SK-N-SH (cell line): Measurements from ENCODE around the gene SMAD3.

Source experiments
- EP300 ChIP-seq, 2 experiments: IDR thresholded peaks; 2 replicates each; pipeline versions ENCODE4 v1.4.0 to v1.6.1; 2012; ENCODE audit warnings: borderline replicate concordance in 1 of 2, low read depth in 1 of 2, low read length in 1 of 2
- EZH2phosphoT487 ChIP-seq: fragments of 200-600 bp; sonication (generic); IDR thresholded peaks from 2 replicates; pipeline ENCODE4 v1.6.1; 2017; ENCODE audit warnings: low read depth, mixed run types, mild to moderate bottlenecking, antibody characterized with exemption, moderate library complexity, borderline replicate concordance
- JUND ChIP-seq: IDR thresholded peaks from 2 replicates; pipeline ENCODE4 v1.4.0; 2012
- RXRA ChIP-seq: IDR thresholded peaks from 2 replicates; pipeline ENCODE4 v1.4.0; 2012; ENCODE audit warnings: low read depth, mild to moderate bottlenecking, borderline replicate concordance
- TCF12 ChIP-seq: IDR thresholded peaks from 2 replicates; pipeline ENCODE4 v1.4.0; 2012
- YY1 ChIP-seq: IDR thresholded peaks from 2 replicates; pipeline ENCODE4 v1.4.0; 2012; ENCODE audit warnings: low read depth, mild to moderate bottlenecking
- TF ChIP-seq, protein P1 (sequence below): fragments of 200-600 bp; sonication (generic); IDR thresholded peaks from 2 replicates; pipeline ENCODE4 v1.6.1; 2017; ENCODE audit warnings: antibody characterized with exemption, mild to moderate bottlenecking, moderate library complexity
- TF ChIP-seq, protein P2 (sequence below): IDR thresholded peaks from 2 replicates; pipeline ENCODE4 v1.4.0; 2012; ENCODE audit warnings: low read depth
- TF ChIP-seq, protein P3 (sequence below): IDR thresholded peaks from 2 replicates; pipeline ENCODE4; 2012

DNA sequence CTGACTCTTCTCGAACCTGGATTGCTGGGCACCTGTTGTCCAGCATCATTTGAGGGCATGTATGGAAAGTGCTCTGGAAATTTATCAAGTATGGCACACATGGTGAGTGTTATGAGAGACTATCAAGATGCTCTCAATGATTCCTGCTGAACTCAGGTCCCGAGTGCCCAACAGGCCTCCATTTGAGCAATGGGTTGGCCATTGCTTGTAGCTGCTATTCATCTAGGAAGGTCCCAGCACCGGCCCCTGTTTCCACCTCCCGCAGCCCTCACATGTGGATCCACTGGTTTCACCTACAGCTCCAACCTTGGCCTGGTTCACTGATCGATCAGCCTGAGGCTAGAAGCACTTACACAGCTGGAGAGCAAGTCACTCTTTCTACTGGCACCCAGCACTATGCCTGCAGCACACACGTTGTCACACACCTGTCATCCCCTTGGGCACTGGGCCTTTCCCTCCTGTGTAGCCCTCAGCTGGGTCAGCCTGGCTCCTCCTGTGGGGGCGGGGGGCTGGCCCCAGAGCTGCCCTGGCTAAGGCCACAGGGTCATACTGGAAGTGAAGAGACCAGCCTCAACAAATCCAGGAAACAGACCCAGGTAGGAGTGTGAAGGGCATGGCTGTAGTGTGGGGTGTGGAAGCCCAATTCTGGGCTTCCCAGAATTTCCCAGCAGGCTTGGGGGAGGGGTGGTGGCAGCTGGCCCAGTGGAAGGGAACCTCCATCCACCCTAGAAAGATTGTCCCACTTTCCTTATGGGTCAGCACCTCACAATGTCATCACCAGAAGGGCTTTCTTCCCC, 41.7 kb upstream of the SMAD3 start:
- TF ChIP-seq, protein P1, sequence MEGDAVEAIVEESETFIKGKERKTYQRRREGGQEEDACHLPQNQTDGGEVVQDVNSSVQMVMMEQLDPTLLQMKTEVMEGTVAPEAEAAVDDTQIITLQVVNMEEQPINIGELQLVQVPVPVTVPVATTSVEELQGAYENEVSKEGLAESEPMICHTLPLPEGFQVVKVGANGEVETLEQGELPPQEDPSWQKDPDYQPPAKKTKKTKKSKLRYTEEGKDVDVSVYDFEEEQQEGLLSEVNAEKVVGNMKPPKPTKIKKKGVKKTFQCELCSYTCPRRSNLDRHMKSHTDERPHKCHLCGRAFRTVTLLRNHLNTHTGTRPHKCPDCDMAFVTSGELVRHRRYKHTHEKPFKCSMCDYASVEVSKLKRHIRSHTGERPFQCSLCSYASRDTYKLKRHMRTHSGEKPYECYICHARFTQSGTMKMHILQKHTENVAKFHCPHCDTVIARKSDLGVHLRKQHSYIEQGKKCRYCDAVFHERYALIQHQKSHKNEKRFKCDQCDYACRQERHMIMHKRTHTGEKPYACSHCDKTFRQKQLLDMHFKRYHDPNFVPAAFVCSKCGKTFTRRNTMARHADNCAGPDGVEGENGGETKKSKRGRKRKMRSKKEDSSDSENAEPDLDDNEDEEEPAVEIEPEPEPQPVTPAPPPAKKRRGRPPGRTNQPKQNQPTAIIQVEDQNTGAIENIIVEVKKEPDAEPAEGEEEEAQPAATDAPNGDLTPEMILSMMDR = no peak
- TF ChIP-seq, protein P2, sequence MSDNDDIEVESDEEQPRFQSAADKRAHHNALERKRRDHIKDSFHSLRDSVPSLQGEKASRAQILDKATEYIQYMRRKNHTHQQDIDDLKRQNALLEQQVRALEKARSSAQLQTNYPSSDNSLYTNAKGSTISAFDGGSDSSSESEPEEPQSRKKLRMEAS = no peak
- no peak for TF ChIP-seq EZH2phosphoT487
- no peak for TF ChIP-seq RXRA
- TF ChIP-seq TCF12 = no peak
- TF ChIP-seq, protein P3, sequence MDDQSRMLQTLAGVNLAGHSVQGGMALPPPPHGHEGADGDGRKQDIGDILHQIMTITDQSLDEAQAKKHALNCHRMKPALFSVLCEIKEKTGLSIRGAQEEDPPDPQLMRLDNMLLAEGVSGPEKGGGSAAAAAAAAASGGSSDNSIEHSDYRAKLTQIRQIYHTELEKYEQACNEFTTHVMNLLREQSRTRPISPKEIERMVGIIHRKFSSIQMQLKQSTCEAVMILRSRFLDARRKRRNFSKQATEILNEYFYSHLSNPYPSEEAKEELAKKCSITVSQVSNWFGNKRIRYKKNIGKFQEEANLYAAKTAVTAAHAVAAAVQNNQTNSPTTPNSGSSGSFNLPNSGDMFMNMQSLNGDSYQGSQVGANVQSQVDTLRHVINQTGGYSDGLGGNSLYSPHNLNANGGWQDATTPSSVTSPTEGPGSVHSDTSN = no peak
- TF ChIP-seq EP300 (IDR thresholded peaks at IDR 0.05; ENCODE audit: borderline replicate concordance in 1 of 2, low read depth in 1 of 2, low read length in 1 of 2) = no peak
- TF ChIP-seq JUND = no peak
- no peak for TF ChIP-seq YY1
